OCI-LY1 (cell line): Measurements from ENCODE around the gene MAP3K4.

Experiments
- CTCF ChIP-seq: fragments of 200-600 bp; sonication (generic), shearing (Covaris generic); IDR thresholded peaks from 2 replicates; pipeline ENCODE4 v1.5.1; 2017; ENCODE audit warnings: mild to moderate bottlenecking, antibody characterized with exemption, low read length, moderate library complexity, mixed read lengths
- EZH2 ChIP-seq: fragments of 200-600 bp; sonication (generic), shearing (Covaris generic); IDR thresholded peaks from 2 replicates; pipeline ENCODE4 v1.8.0; 2017; ENCODE audit warnings: borderline replicate concordance, mixed run types, mild to moderate bottlenecking, antibody characterized with exemption, low read length, moderate library complexity, mixed read lengths

- no peak for TF ChIP-seq CTCF
- TF ChIP-seq EZH2: no peak
Observed at GRCh38 chr6:161152527-161152862, 160.9 kb downstream of the MAP3K4 start.
